ENCODE results near the gene XRN1.

- TF ChIP-seq CTCF (conservative IDR thresholded peaks at IDR 0.05 in 1 of 2, IDR thresholded peaks at IDR 0.05 in 1 of 2; ENCODE audit: low read depth in 1 of 2, low read length in 2 of 2): no peak
- no peak for TF ChIP-seq EZH2 (IDR thresholded peaks at IDR 0.05; ENCODE audit: low read length, missing control alignments)
These were observed 132.8 kb downstream of the XRN1 start for GRCh38 chr3:142315083-142315482.
